Small intestine (tissue), 7 donors: ENCODE measurements around the gene PAN2. TPM values are rescaled to one million over a fixed set of nuclear protein-coding genes. Genes with fewer than 3 reads are reported as not detected.

Source experiments
- DNase-seq, 2 donors: peaks; one replicate each; pipeline versions ENCODE4 v3.0.0 to v3.0.0-alpha.2; 2013
- FAIRE-seq: peaks from 2 replicates; lab custom pipeline; 2012; peaks lifted over from hg19 to GRCh38; lab: Jason Lieb, UNC
- H3K27ac ChIP-seq, 3 donors: one replicate each; pipeline ENCODE4 v1.5.1; 2013; ENCODE audit warnings: low read length in 2 of 3, mild to moderate bottlenecking in 2 of 3, control low read depth in 1 of 3, inconsistent platforms in 1 of 3, low read depth in 1 of 3, moderate library complexity in 1 of 3
- H3K27me3 ChIP-seq, 3 donors: one replicate each; pipeline ENCODE4 v1.6.1; 2013; ENCODE audit warnings: low read length in 3 of 3, inconsistent platforms in 1 of 3; ENCODE audit not compliant: control insufficient read depth in 3 of 3, insufficient read depth in 3 of 3
- H3K36me3 ChIP-seq, 3 donors: one replicate each; pipeline ENCODE4 v1.6.1; 2013; ENCODE audit warnings: low read length in 3 of 3, inconsistent platforms in 1 of 3, low read depth in 1 of 3, mild to moderate bottlenecking in 1 of 3, moderate library complexity in 1 of 3; ENCODE audit not compliant: control insufficient read depth in 3 of 3, insufficient read depth in 2 of 3
- H3K4me1 ChIP-seq, 3 donors: one replicate each; pipeline ENCODE4 v1.6.1; 2013; ENCODE audit warnings: low read length in 2 of 3, inconsistent platforms in 1 of 3, low read depth in 1 of 3, mild to moderate bottlenecking in 1 of 3, moderate library complexity in 1 of 3; ENCODE audit not compliant: control insufficient read depth in 3 of 3, insufficient read depth in 2 of 3
- H3K4me3 ChIP-seq, 3 donors: one replicate each; pipeline ENCODE4 v1.5.1; 2013; ENCODE audit warnings: low read length in 3 of 3, control low read depth in 1 of 3, inconsistent platforms in 1 of 3, low read depth in 1 of 3, mild to moderate bottlenecking in 1 of 3, moderate library complexity in 1 of 3
- H3K9me3 ChIP-seq, 2 donors: one replicate each; pipeline ENCODE4 v1.6.1; 2013; ENCODE audit warnings: low read depth in 1 of 2, low read length in 1 of 2; ENCODE audit not compliant: control insufficient read depth in 2 of 2, insufficient read depth in 1 of 2
- WGBS, 3 donors: extraction: QIAGEN DNeasy Blood & Tissue Kit; methylation state at CpG; one replicate each; pipeline ENCODE4 v1.1.7; 2013; 5-methylcytosine and 5-hydroxymethylcytosine counted together
- polyA plus RNA-seq, 4 donors: library from polyadenylated mRNA; stranded (reverse) in 3 of 4; unstranded in 1 of 4; fragments of 200-250 nt in 3 of 4; fragments of 120-200 nt in 1 of 4; gene quantifications; one replicate each; pipeline versions ENCODE4 v1.2.1 to v1.2.3, GENCODE V29; 2013
- donor health status: healthy with polysubstance abuse.
- donor health status: control.
- donor health status: control.
- donor health status: Bipolar disorder and iron deficiency.
- donor health status: healthy.

The PAN2 gene
- polyA plus RNA-seq, 4 donors, result 20.8 to 84.2 (median 31.1) TPM

GRCh38 chr12:56307221-56307965 lies 26.4 kb downstream of the PAN2 start:
- Histone ChIP-seq H3K4me3 (no peak overlapping the region), H3K36me3 (peaks cover 0 to 70% (median 14%) of the 10 kb centered on the region in 3 donors), H3K9me3 (no peaks in the 10 kb centered on the region), H3K27ac (no peak overlapping the region), H3K27me3 (no peaks in the 10 kb centered on the region), H3K4me1 (no peaks in the 10 kb centered on the region)
- no peak for FAIRE-seq
- 93 to 98% (median 94%) methylated on average over 7 of the region's 7 CpGs for WGBS, 3 donors
- DNase-seq, result no peak

DNA sequence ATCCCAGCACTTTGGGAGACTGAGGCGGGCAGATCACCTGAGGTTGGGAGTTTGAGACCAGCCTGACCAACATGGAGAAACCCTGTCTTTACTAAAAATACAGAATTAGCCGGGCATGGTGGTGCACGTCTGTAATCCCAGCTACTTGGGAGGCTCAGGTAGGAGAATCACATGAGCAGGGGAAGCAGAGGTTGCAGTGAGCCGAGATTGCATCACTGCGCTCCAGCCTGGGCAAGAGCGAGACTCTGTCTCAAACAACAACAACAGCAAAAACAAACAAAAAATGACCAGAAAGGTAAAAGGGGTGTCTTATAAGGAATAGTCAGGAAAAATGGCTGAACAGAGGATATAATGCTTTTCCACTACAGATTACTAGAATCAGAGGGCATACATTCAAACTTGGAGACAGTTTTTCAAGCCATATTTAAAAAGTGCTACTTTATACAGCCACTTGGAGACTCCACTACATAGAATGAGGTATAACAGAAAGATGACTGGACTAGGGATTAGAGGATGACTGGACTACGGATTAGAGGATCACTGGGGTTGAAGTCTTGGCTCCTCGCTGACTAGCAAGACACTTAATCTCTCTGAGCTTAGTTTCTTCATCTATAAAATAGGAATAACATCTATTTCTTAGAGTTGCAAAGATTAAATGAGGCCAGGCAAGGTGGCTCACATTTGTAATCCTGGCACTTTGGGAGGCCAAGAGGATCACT lies 28.8 kb downstream of the PAN2 start:
- FAIRE-seq (no peak), DNase-seq (no peak)
- Histone ChIP-seq H3K27ac (no peak overlapping the region), H3K9me3 (no peaks in the 10 kb centered on the region), H3K27me3 (no peaks in the 10 kb centered on the region), H3K4me3 (no peak overlapping the region), H3K4me1 (peaks cover 0 to 16% (median 4%) of the 10 kb centered on the region in 3 donors), H3K36me3 (peaks cover 0 to 57% (median 12%) of the 10 kb centered on the region in 3 donors)
- WGBS, 3 donors, result 89 to 98% (median 95%) methylated on average over 8 of the region's 8 CpGs

DNA sequence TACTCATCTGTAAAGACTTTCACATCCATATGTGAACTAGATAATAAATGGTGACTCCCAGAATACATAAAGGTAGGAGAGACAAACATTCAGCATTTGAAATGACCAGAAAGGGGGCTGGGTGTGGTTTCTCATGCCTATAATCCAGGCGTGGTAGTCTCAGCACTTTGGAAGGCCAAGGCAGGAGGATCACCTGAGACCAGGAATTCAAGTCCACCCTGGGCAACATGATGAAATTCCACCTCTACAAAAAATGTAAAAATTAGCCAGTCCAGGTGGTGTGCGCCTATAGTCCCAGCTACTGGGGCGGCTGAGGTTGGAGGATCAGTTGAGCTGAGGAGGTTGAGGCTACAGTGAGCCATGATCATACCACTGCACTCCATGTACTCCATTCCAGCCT lies 29.5 kb downstream of the PAN2 start:
- Histone ChIP-seq H3K27ac (no peak overlapping the region), H3K4me3 (no peak overlapping the region), H3K27me3 (no peaks in the 10 kb centered on the region), H3K4me1 (peaks cover 0 to 16% (median 4%) of the 10 kb centered on the region in 3 donors), H3K9me3 (no peaks in the 10 kb centered on the region), H3K36me3 (peaks cover 0 to 55% (median 5%) of the 10 kb centered on the region in 3 donors)
- DNase-seq (no peak), FAIRE-seq (no peak)
- WGBS, 3 donors, result 90 to 93% (median 90%) methylated on average over 3 of the region's 3 CpGs

- FAIRE-seq (no peak), DNase-seq (no peak)
- peaks cover 0 to 50% (median 6%) of the 10 kb centered on the region in 3 donors for H3K36me3 ChIP-seq
- H3K27me3 ChIP-seq, result no peaks in the 10 kb centered on the region
- H3K27ac ChIP-seq, result peak overlapping the region; percentile 62 to 98 (median 89)
- peak overlapping the region in 1 of 3 donors; percentile 91 for H3K4me3 ChIP-seq
- WGBS, 3 donors, result 45 to 54% (median 48%) methylated on average over 21 of the region's 21 CpGs
- no peaks in the 10 kb centered on the region for H3K9me3 ChIP-seq
- peaks cover 2 to 27% (median 14%) of the 10 kb centered on the region in 3 donors for H3K4me1 ChIP-seq
These were observed 32.9 kb downstream of the PAN2 start for GRCh38 chr12:56300644-56301464.

DNA sequence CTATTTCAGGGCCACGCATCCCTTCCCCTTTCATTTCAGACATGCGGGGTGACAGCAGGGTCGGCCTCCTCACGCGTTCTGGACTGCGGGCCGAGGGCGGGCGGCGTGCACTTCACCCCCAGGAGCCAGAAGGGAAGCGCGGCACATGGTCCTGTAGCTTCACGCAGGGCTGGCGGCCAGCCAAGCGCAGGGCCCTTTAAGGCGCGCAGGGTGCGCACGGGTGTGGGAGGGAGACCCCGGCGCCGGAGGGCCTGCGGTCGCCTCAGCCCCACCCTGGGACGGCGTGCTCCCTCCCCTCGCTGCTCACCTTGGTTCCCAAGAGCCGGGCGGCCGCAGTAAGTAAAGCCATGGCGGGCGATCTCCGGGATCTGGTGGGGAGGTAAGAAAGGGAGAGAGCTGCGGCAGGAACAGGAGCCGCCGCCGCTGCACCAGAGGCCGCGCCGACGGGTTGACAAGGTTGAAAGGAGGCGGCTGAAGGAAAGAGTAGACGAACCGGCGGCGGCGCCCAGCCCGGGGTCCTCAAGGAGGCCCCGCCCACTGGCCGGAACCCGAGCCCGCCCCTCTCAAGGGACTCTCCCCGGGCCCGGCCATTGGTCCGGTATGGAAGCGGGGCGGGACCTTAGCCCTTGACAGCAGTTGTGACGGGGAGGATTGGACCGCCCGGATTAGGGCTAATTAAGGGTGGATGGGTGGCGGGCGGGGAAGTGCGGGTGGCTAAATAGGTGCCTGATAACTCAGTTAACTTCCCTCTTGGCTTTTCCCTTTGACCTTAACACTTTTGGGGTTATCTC lies 33.8 kb downstream of the PAN2 start, which contains the start of gene CS:
Gene CS (minus strand): TSS at position 478 of the 791 bp plus-strand sequence. CDS start 129 bp downstream, at position 349.
- H3K9me3 ChIP-seq, result no peaks in the 10 kb centered on the region
- peak within 1 kb of the TSS; percentile 89 to 98 (median 95) for H3K27ac ChIP-seq
- FAIRE-seq (no peak), DNase-seq (peak; percentile 98 to 100)
- no peaks in the 10 kb centered on the region for H3K27me3 ChIP-seq
- peak within 1 kb of the TSS; percentile 80 to 97 (median 91) for H3K4me3 ChIP-seq
- peaks cover 0 to 43% (median 6%) of the 10 kb centered on the region in 3 donors for H3K36me3 ChIP-seq
- 0% methylated on average over 59 to 63 of the region's 63 CpGs for WGBS, 3 donors
- H3K4me1 ChIP-seq, result peaks cover 2 to 27% (median 14%) of the 10 kb centered on the region in 3 donors

DNA sequence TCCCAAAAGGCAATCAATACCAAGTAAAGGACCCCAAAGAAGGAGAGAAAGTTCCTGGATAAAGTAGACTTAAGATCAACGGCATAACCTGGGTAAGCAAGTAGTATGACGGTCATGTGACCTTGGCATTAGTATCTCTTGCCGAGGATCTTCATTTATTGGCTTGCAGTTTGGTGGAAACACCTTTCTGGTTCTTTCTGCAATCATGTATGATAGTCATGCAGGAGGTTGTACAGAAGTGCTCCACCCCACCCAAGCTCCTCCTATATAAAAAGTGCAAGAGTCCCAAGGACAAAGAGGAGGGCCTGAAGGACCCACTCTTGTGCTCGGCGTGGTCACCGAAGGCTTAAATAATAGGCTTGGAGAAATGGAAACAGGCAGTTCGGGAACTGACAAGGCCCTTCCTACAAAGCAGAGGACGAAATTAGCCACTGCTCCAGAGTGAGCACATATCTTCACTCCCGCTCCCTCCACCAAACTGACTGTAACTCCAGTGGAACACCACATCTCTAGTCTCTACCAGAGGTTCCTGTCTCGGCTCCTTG lies 34.4 kb downstream of the PAN2 start:
- Histone ChIP-seq H3K27ac (peak overlapping the region; percentile 89 to 95 (median 92)), H3K36me3 (peaks cover 0 to 43% (median 6%) of the 10 kb centered on the region in 3 donors), H3K27me3 (no peaks in the 10 kb centered on the region), H3K9me3 (no peaks in the 10 kb centered on the region), H3K4me1 (peaks cover 2 to 27% (median 14%) of the 10 kb centered on the region in 3 donors), H3K4me3 (peak overlapping the region; percentile 80 to 97 (median 91))
- DNase-seq (peak in 1 of 2 donors; percentile 73), FAIRE-seq (no peak)
- 0 to 1% (median 0%) methylated on average over 10 of the region's 10 CpGs for WGBS, 3 donors

DNA sequence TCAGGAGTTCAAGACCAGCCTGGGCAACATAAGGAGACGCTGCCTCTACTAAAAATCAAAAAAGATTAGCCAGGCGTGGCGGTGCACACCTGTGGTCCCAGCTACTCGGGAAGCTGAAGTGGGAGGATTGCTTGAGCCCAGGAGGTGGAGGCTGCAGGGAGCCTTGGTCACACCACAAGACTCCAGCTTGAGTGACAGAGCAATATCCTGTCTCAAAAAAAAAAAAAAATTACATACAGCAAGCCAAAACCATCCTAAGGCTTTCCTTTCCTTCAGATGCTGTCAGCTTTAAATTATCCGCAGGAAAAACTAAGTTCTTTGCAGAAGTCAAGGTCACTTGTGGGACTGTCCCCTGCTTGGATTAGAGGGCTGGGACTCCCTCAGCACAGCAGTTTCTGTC lies 35.0 kb downstream of the PAN2 start:
- FAIRE-seq (no peak), DNase-seq (no peak)
- peaks cover 0 to 37% (median 3%) of the 10 kb centered on the region in 3 donors for H3K36me3 ChIP-seq
- H3K27ac ChIP-seq, result peak overlapping the region in 2 of 3 donors; percentile 89 to 92
- no peaks in the 10 kb centered on the region for H3K9me3 ChIP-seq
- peaks cover 2 to 30% (median 14%) of the 10 kb centered on the region in 3 donors for H3K4me1 ChIP-seq
- 47 to 64% (median 48%) methylated on average over 5 of the region's 5 CpGs for WGBS, 3 donors
- peak overlapping the region in 2 of 3 donors; percentile 80 to 91 for H3K4me3 ChIP-seq
- H3K27me3 ChIP-seq, result no peaks in the 10 kb centered on the region
